ENCODE data around the gene TMEM30B.

TMEM30B gene, protein sequence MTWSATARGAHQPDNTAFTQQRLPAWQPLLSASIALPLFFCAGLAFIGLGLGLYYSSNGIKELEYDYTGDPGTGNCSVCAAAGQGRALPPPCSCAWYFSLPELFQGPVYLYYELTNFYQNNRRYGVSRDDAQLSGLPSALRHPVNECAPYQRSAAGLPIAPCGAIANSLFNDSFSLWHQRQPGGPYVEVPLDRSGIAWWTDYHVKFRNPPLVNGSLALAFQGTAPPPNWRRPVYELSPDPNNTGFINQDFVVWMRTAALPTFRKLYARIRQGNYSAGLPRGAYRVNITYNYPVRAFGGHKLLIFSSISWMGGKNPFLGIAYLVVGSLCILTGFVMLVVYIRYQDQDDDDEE

DNA sequence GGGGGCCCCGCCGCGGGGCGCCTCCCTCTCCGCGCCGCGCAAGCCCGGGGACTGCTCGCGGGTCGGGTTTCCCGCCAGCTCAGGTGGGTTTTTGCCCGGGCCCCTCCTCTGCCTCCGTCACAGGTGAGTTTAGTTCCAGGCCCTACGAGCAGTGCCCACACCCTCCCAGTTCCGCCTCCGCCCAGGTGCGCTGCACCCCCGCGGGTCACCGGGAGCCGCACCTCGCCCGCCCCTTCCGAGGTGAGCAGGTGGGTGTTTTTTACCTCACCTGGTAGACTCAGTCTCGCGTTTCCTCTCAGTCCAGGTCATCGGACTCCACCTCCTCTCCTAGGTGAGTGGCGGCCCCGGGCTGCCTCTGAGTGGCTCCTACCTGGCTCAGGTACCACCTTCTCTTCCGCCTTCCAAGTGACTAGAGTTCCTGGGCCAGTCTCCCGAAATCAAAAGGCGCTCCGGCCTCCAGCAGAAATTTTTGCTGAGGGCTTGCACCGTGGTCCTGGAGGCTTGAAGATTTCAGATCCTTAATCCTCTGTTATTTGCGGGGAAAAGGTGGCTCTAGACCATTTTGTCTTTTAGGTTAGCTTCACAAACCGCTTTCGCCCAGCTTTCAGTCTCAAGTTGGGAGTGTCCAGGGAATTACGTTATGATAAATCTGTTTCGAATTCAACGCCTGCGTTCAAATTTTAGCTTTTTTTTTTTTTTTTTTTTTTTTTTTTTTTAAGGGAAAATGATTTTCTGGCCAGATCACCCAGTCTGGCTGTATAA, at the start of gene TMEM30B:
TMEM30B (minus strand) TSS at position 153 of the 762 bp plus-strand sequence. CDS start 191 bp downstream, outside the sequence.
- no peak for TF ChIP-seq CTCF (IDR thresholded peaks at IDR 0.05)

DNA sequence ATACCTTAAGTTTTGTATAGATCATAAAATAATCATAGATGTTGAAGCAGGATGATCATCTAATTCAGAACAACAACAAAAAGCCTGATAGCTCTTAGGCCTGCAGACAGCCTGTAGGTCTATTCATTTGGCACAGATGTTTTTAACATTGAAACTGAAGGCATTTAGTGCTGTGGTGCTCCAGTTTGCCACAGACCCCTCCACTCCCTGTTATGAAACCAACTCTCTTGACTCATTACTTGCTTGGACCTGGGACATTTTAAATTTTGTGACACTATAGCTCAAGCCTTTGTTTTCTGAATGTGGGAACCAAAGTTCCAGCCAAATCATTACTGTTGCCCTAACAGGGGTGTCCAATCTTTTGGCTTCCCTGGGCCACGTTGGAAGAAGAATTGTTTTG, 49.4 kb upstream of the TMEM30B start:
- no peak for TF ChIP-seq CTCF (IDR thresholded peaks at IDR 0.05)

GRCh38 chr14:61329478-61330051, 48.4 kb upstream of the TMEM30B start:
- TF ChIP-seq CTCF (IDR thresholded peaks at IDR 0.05) = no peak

- TF ChIP-seq CTCF (IDR thresholded peaks at IDR 0.05) = no peak
These were observed 47.6 kb upstream of the TMEM30B start for GRCh38 chr14:61328626-61329262.

DNA sequence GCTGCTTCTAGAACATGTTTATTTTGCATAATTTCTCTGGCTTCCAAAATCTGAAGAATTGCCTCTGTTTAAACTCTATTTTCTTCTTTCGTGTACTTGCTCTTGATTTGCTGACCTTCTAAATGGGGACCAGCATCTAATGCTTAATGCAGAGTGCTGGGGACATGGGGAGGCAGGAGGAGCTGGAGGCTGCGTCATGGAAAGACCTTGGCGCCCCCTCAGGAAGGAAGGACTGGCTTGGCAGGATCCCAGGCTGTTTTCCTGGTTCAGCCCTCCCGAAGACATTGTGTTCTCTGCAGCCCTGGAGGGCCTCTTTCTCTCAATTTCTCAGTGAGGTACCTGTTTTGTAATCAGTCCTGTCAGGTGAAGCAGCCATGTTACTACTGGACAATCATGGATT, 45.7 kb upstream of the TMEM30B start:
- no peak for TF ChIP-seq CTCF (IDR thresholded peaks at IDR 0.05)

- TF ChIP-seq CTCF (IDR thresholded peaks at IDR 0.05) = no peak
These were observed 45.0 kb upstream of the TMEM30B start for GRCh38 chr14:61326146-61326545.

DNA sequence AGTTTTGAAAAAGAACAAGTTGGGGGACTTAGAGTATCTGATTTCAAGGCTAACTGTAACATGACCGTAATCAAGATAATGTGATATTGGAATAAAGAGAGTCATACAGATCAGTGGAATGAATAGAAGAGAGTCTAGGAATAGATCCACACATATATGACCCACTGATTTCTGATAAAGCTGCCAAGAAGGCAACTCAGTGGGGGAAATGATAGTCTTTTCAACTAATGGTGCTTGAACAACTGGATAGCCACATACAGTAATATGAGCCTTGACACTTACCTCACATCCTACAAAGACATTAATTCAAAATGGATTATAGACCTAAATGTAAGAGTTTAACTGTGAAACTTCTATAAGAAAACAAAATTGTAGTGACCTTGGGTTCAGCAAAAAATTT, 44.0 kb upstream of the TMEM30B start:
- no peak for TF ChIP-seq CTCF (IDR thresholded peaks at IDR 0.05)
